ENCODE measurements around the gene ADD1. TPM values are rescaled to one million over a fixed set of nuclear protein-coding genes. Genes with fewer than 3 reads are reported as not detected.
A peak's percentile ranks its signal among the peaks of the same experiment; 100 is the strongest.
"Not testable (repeated sequence)": the region's sequence is repeated elsewhere in the genome, so short reads cannot be mapped to it uniquely, and the experiment has no call there.

The ADD1 gene
- total and polyA plus RNA-seq, 2 experiments from 2014 or later = 175 to 219 TPM

- Histone ChIP-seq H3K4me1 (ENCODE audit: insufficient read depth) (no peaks in the 10 kb centered on the region), H3K79me2 (ENCODE audit: insufficient read depth) (peaks cover 66% of the 10 kb centered on the region), H3K9ac (no peak overlapping the region), H3K27me3 (replicated peaks; ENCODE audit: insufficient read depth) (no peaks in the 10 kb centered on the region), H3F3A (ENCODE audit: insufficient read depth) (no peaks in the 10 kb centered on the region), H2AFZ (no peak overlapping the region), H3K4me2 (ENCODE audit: unreplicated experiment) (no peak overlapping the region), H3K4me3 (no peak overlapping the region), H3K9me3 (ENCODE audit: low read depth) (no peaks in the 10 kb centered on the region), H3K9me2 (ENCODE audit: insufficient read depth) (no peaks in the 10 kb centered on the region), H4K20me1 (ENCODE audit: insufficient read depth) (no peaks in the 10 kb centered on the region), H3K27ac (no peak overlapping the region), H3K36me3 (ENCODE audit: low read depth) (peaks cover 23% of the 10 kb centered on the region; the same call in 1 of the 2 replicates)
- in situ Hi-C loops (cut with MboI) = no loop called here
- DNase-seq = no peak
- WGBS, 2 experiments (ENCODE audit: low coverage in 1 of 2, low lambda C conversion rate in 2 of 2, missing lambda C conversion rate in 2 of 2) = 87 to 92% methylated on average over 9 of the region's 9 CpGs
- TF ChIP-seq EZH2 (IDR thresholded peaks at IDR 0.05; ENCODE audit: insufficient read depth, poor library complexity, severe bottlenecking) (no peak), EZH2phosphoT487 (IDR thresholded peaks at IDR 0.05; ENCODE audit: insufficient read depth, low read depth) (no peak)
These were observed 72.1 kb downstream of the ADD1 start for GRCh38 chr4:2915789-2916188.

- H3K9me2 ChIP-seq (ENCODE audit: insufficient read depth); H3K4me1 ChIP-seq (ENCODE audit: insufficient read depth); H3K9me3 ChIP-seq (ENCODE audit: low read depth); H3K4me3 ChIP-seq; DNase-seq; H3F3A ChIP-seq (ENCODE audit: insufficient read depth); H3K9ac ChIP-seq; H2AFZ ChIP-seq; in situ Hi-C loops (cut with MboI); H3K27ac ChIP-seq; H4K20me1 ChIP-seq (ENCODE audit: insufficient read depth); H3K27me3 ChIP-seq (replicated peaks; ENCODE audit: insufficient read depth); H3K4me2 ChIP-seq (ENCODE audit: unreplicated experiment): not testable (repeated sequence)
- H3K36me3 ChIP-seq (ENCODE audit: low read depth) = peaks cover 20% of the 10 kb centered on the region; the same call in 1 of the 2 replicates
- peaks cover 73% of the 10 kb centered on the region for H3K79me2 ChIP-seq (ENCODE audit: insufficient read depth)
- 91 to 96% methylated on average over 2 of the region's 2 CpGs for WGBS, 2 experiments (ENCODE audit: low coverage in 1 of 2, low lambda C conversion rate in 2 of 2, missing lambda C conversion rate in 2 of 2)
These were observed 73.1 kb downstream of the ADD1 start for GRCh38 chr4:2916696-2917095.

- H3K9me2 ChIP-seq (ENCODE audit: insufficient read depth); H3F3A ChIP-seq (ENCODE audit: insufficient read depth); DNase-seq; H3K27me3 ChIP-seq (replicated peaks; ENCODE audit: insufficient read depth); in situ Hi-C loops (cut with MboI); H3K9ac ChIP-seq; H3K27ac ChIP-seq; H4K20me1 ChIP-seq (ENCODE audit: insufficient read depth); H3K4me2 ChIP-seq (ENCODE audit: unreplicated experiment); H3K4me1 ChIP-seq (ENCODE audit: insufficient read depth); H2AFZ ChIP-seq; H3K4me3 ChIP-seq; H3K9me3 ChIP-seq (ENCODE audit: low read depth): not testable (repeated sequence)
- WGBS, 2 experiments (ENCODE audit: low coverage in 1 of 2, low lambda C conversion rate in 2 of 2, missing lambda C conversion rate in 2 of 2) = 93 to 97% methylated on average over 2 of the region's 2 CpGs
- Histone ChIP-seq H3K36me3 (ENCODE audit: low read depth) (peaks cover 14% of the 10 kb centered on the region; the same call in 1 of the 2 replicates), H3K79me2 (ENCODE audit: insufficient read depth) (peaks cover 89% of the 10 kb centered on the region)
These were observed 74.7 kb downstream of the ADD1 start for GRCh38 chr4:2918300-2918699.

GRCh38 chr4:2918714-2919113 lies 75.1 kb downstream of the ADD1 start:
- H4K20me1 ChIP-seq (ENCODE audit: insufficient read depth); H3F3A ChIP-seq (ENCODE audit: insufficient read depth); DNase-seq; H3K4me3 ChIP-seq; H3K27me3 ChIP-seq (replicated peaks; ENCODE audit: insufficient read depth); H3K9me2 ChIP-seq (ENCODE audit: insufficient read depth); H3K9ac ChIP-seq; in situ Hi-C loops (cut with MboI); H2AFZ ChIP-seq; H3K27ac ChIP-seq; H3K4me1 ChIP-seq (ENCODE audit: insufficient read depth); H3K9me3 ChIP-seq (ENCODE audit: low read depth); H3K4me2 ChIP-seq (ENCODE audit: unreplicated experiment): not testable (repeated sequence)
- H3K79me2 ChIP-seq (ENCODE audit: insufficient read depth) = peaks cover 93% of the 10 kb centered on the region
- 96 to 98% methylated on average over 8 of the region's 8 CpGs for WGBS, 2 experiments (ENCODE audit: low coverage in 1 of 2, low lambda C conversion rate in 2 of 2, missing lambda C conversion rate in 2 of 2)
- peaks cover 14% of the 10 kb centered on the region; the same call in 1 of the 2 replicates for H3K36me3 ChIP-seq (ENCODE audit: low read depth)

- H3K9ac ChIP-seq; H3F3A ChIP-seq (ENCODE audit: insufficient read depth); H3K27me3 ChIP-seq (replicated peaks; ENCODE audit: insufficient read depth); H3K36me3 ChIP-seq (ENCODE audit: low read depth); H3K9me2 ChIP-seq (ENCODE audit: insufficient read depth); H3K4me2 ChIP-seq (ENCODE audit: unreplicated experiment); H3K4me3 ChIP-seq; H2AFZ ChIP-seq; H4K20me1 ChIP-seq (ENCODE audit: insufficient read depth); in situ Hi-C loops (cut with MboI); H3K9me3 ChIP-seq (ENCODE audit: low read depth); H3K4me1 ChIP-seq (ENCODE audit: insufficient read depth); H3K27ac ChIP-seq: not testable (repeated sequence)
- peak; percentile 23 for DNase-seq
- peaks cover 80% of the 10 kb centered on the region for H3K79me2 ChIP-seq (ENCODE audit: insufficient read depth)
- 69 to 70% methylated on average over 7 of the region's 7 CpGs for WGBS, 2 experiments (ENCODE audit: low coverage in 1 of 2, low lambda C conversion rate in 2 of 2, missing lambda C conversion rate in 2 of 2)
These were observed 78.9 kb downstream of the ADD1 start for GRCh38 chr4:2922453-2923101.

Data from GM23248 (cell line).